Uterus (tissue), 4 donors: ENCODE measurements around the gene PDCD2L. TPM values are rescaled to one million over a fixed set of nuclear protein-coding genes. Genes with fewer than 3 reads are reported as not detected.

Experiments used
- DNase-seq, 2 donors: peaks; one replicate each; pipeline ENCODE4 v3.0.0-alpha.2; 2019 to 2020
- H3K27ac ChIP-seq, 2 donors: fragments of 200-600 bp; sonication (generic); 1 replicate in 1 of 2; 2 replicates in 1 of 2; pipeline ENCODE4 v1.5.1; 2016 to 2018
- H3K27me3 ChIP-seq, 2 donors: fragments of 200-600 bp; sonication (generic); one replicate each; pipeline ENCODE4 v1.5.1; 2018 to 2019; ENCODE audit warnings: control low read depth in 1 of 2
- H3K36me3 ChIP-seq, 2 donors: fragments of 200-600 bp; sonication (generic); one replicate each; pipeline ENCODE4 v1.5.1; 2019; ENCODE audit warnings: control low read depth in 1 of 2
- H3K4me1 ChIP-seq, 2 donors: fragments of 200-600 bp; sonication (generic); one replicate each; pipeline ENCODE4 v1.5.1; 2018 to 2019; ENCODE audit warnings: control low read depth in 1 of 2
- H3K4me3 ChIP-seq, 2 donors: fragments of 200-600 bp; sonication (generic); 1 replicate in 1 of 2; 2 replicates in 1 of 2; pipeline ENCODE4 v1.5.1; 2018 to 2019; ENCODE audit warnings: mild to moderate bottlenecking in 1 of 2
- H3K9me3 ChIP-seq, 2 donors: fragments of 200-600 bp; sonication (generic); one replicate each; pipeline ENCODE4 v1.5.1; 2019; ENCODE audit warnings: control low read depth in 1 of 2
- CTCF ChIP-seq, 4 experiments: fragments of 200-600 bp in 2 of 4; fragments of 450-650 bp in 2 of 4; sonication (generic) in 2 of 4; IDR thresholded peaks; one replicate each; pipeline ENCODE4 v1.5.1; 2016 to 2019; ENCODE audit warnings: antibody characterized with exemption in 4 of 4, mild to moderate bottlenecking in 2 of 4, moderate library complexity in 1 of 4
- POLR2A ChIP-seq, 2 donors: fragments of 450-650 bp; IDR thresholded peaks; one replicate each; pipeline ENCODE4 v1.6.1; 2016; ENCODE audit warnings: antibody characterized with exemption in 2 of 2, mild to moderate bottlenecking in 1 of 2, moderate library complexity in 1 of 2
- intact Hi-C: fragments of 100-400 bp; cut with DNase I; formaldehyde crosslinking; loops from one replicate; pipeline ENCODE4 v1.15.1; 2023; ENCODE audit warnings: low total_unique reads
- total RNA-seq, 4 donors: library from RNA; depleted of rRNA in 3 of 4; stranded (reverse); fragments of >200 nt in 3 of 4; gene quantifications; one replicate each; pipeline versions ENCODE4 v1.1.0 to v1.2.4, GENCODE V29; 2014 to 2023
- donor health status: DM: yes; HTN: yes; CAD: no.

PDCD2L gene
- total RNA-seq, 4 donors from 2014 or later: 11.1 to 24.8 (median 17.3) TPM

- H3K36me3 ChIP-seq: no peaks in the 10 kb centered on the region
- peak overlapping the region; percentile 34 to 41 for H3K4me3 ChIP-seq
- H3K4me1 ChIP-seq: no peaks in the 10 kb centered on the region
- no peaks in the 10 kb centered on the region for H3K9me3 ChIP-seq
- H3K27me3 ChIP-seq: no peaks in the 10 kb centered on the region
- intact Hi-C loops: no loop called here
- TF ChIP-seq POLR2A (IDR thresholded peaks at IDR 0.05) (no peak), CTCF (IDR thresholded peaks at IDR 0.05) (no peak)
- DNase-seq: no peak
- peak overlapping the region; percentile 67 to 84 for H3K27ac ChIP-seq
Observed at GRCh38 chr19:34359954-34360315, 44.3 kb upstream of the PDCD2L start.

- Histone ChIP-seq H3K4me3 (no peak overlapping the region), H3K27me3 (no peaks in the 10 kb centered on the region), H3K27ac (peak overlapping the region in 1 of 2 donors; percentile 67), H3K4me1 (no peaks in the 10 kb centered on the region), H3K36me3 (no peaks in the 10 kb centered on the region), H3K9me3 (no peaks in the 10 kb centered on the region)
- DNase-seq: no peak
- intact Hi-C loops: no loop called here
- TF ChIP-seq POLR2A (IDR thresholded peaks at IDR 0.05): no peak
Observed at GRCh38 chr19:34360354-34360909, 43.8 kb upstream of the PDCD2L start.

GRCh38 chr19:34362679-34363069 is 41.5 kb upstream of the PDCD2L start:
- TF ChIP-seq POLR2A (IDR thresholded peaks at IDR 0.05) (no peak), CTCF (IDR thresholded peaks at IDR 0.05) (no peak)
- no peaks in the 10 kb centered on the region for H3K36me3 ChIP-seq
- intact Hi-C loops: no loop called here
- no peak for DNase-seq
- no peaks in the 10 kb centered on the region for H3K9me3 ChIP-seq
- H3K27me3 ChIP-seq: no peaks in the 10 kb centered on the region
- peaks cover 0 to 7% of the 10 kb centered on the region in 2 donors for H3K4me1 ChIP-seq
- no peak overlapping the region for H3K27ac ChIP-seq
- H3K4me3 ChIP-seq: no peak overlapping the region

DNA sequence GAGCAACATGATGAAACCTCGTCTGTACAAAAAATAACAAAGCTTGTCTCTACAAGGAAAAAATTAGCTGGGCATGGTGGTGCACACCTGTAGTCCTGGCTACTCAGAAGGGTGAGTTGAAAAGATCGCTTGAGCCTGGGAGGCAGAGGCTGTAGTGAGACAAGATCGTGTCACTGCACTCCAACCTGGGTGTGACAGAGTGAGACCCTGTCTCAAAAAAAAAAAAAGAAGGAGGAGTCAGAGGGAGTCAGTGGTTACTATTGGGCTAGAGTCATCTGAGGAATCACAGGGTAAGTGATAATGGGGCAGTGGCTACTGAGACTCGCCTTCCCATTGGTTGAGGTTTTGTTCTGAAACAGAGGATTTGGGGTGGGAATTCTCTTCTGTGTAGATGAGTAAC is 41.1 kb upstream of the PDCD2L start:
- no peaks in the 10 kb centered on the region for H3K9me3 ChIP-seq
- TF ChIP-seq CTCF (IDR thresholded peaks at IDR 0.05): no peak
- no peak for TF ChIP-seq POLR2A (IDR thresholded peaks at IDR 0.05)
- H3K4me1 ChIP-seq: peaks cover 0 to 7% of the 10 kb centered on the region in 2 donors
- H3K27me3 ChIP-seq: no peaks in the 10 kb centered on the region
- no peak overlapping the region for H3K27ac ChIP-seq
- no peaks in the 10 kb centered on the region for H3K36me3 ChIP-seq
- no peak for DNase-seq
- no peak overlapping the region for H3K4me3 ChIP-seq
- intact Hi-C loops: no loop called here

DNA sequence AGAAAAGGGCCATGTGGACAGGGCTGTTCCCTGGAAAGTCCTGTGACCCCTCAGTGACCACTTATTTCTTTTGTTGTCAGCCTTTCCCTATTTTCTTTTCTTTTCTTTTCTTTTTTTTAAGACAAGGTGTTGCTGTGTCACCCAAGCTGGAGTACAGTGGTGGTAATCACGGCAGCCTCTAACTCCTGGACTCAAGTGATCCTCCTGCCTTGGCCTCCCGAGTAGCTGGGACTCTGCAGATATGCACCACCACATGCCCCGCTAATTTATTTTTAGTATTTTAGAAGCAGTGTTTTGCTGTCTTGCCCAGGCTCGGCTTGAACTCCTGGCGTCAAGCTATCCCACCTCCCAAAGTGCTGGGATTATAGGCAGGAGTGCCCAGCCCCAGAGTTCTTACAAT is 40.3 kb upstream of the PDCD2L start:
- no peak for DNase-seq
- Histone ChIP-seq H3K9me3 (no peaks in the 10 kb centered on the region), H3K27me3 (no peaks in the 10 kb centered on the region), H3K27ac (no peak overlapping the region), H3K36me3 (no peaks in the 10 kb centered on the region), H3K4me3 (no peak overlapping the region), H3K4me1 (peaks cover 0 to 7% of the 10 kb centered on the region in 2 donors)
- intact Hi-C loops: no loop called here
- TF ChIP-seq CTCF (IDR thresholded peaks at IDR 0.05) (no peak), POLR2A (IDR thresholded peaks at IDR 0.05) (no peak)

DNA sequence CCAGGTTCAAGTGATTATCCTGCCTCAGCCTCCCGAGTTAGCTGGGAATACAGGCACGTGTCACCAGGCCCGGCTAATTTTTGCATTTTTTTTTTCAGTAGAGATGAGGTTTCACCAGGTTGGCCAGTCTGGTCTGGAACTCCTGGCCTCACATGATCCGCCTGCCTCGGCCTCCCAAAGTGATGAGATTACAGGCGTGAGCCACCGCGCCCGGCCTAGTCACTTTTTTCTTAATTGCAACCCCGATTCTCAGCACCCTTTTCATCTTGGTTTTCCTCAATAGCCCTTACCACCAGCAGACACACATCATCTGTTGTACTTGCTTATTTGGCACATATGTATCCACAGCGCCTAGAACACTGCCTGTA is 39.8 kb upstream of the PDCD2L start:
- no peak for TF ChIP-seq CTCF (IDR thresholded peaks at IDR 0.05)
- TF ChIP-seq POLR2A (IDR thresholded peaks at IDR 0.05): no peak
- Histone ChIP-seq H3K27me3 (no peaks in the 10 kb centered on the region), H3K27ac (peak overlapping the region; percentile 57 to 66), H3K4me3 (peak overlapping the region; percentile 61 to 75), H3K36me3 (no peaks in the 10 kb centered on the region), H3K4me1 (peaks cover 0 to 7% of the 10 kb centered on the region in 2 donors), H3K9me3 (no peaks in the 10 kb centered on the region)
- DNase-seq: no peak
- intact Hi-C loops: no loop called here
